Endothelial cell of umbilical vein (primary cell): ENCODE results near the gene OR13F1.

ENCODE experiments used
- CTCF ChIP-seq, 2 donors: IDR thresholded peaks; 1 replicate in 1 of 2; 2 replicates in 1 of 2; pipeline ENCODE4 v1.5.1; 2011; ENCODE audit warnings: low read length in 2 of 2, mild to moderate bottlenecking in 2 of 2, moderate library complexity in 2 of 2, control low read depth in 1 of 2, inconsistent platforms in 1 of 2, low read depth in 1 of 2; ENCODE audit not compliant: insufficient read depth in 1 of 2; ENCODE audit errors: extremely low read depth in 1 of 2
- EZH2 ChIP-seq: IDR thresholded peaks from 2 replicates; pipeline ENCODE4 v1.6.1; 2012; ENCODE audit warnings: borderline replicate concordance, low read depth, mild to moderate bottlenecking, moderate library complexity, low read length, inconsistent platforms; ENCODE audit not compliant: severe bottlenecking
- JUN ChIP-seq: IDR thresholded peaks from 2 replicates; pipeline ENCODE4 v1.6.1; 2011; ENCODE audit warnings: borderline replicate concordance, low read depth; ENCODE audit not compliant: insufficient read length, insufficient read depth
- MYC ChIP-seq: IDR thresholded peaks from one replicate; pipeline ENCODE4 v1.6.1; 2011; ENCODE audit warnings: mild to moderate bottlenecking, low read depth, low read length
- POLR2A ChIP-seq: IDR thresholded peaks from 2 replicates; pipeline ENCODE4 v1.6.1; 2012; ENCODE audit warnings: low read depth, mild to moderate bottlenecking, control low read depth, low read length
- POLR2AphosphoS5 ChIP-seq: IDR thresholded peaks from 2 replicates; pipeline ENCODE4 v1.6.1; 2012; ENCODE audit warnings: low read depth, mild to moderate bottlenecking, control low read depth, low read length, moderate library complexity; ENCODE audit not compliant: insufficient read depth
- TF ChIP-seq, protein P1 (sequence below): IDR thresholded peaks from 2 replicates; pipeline ENCODE4 v1.6.1; 2011; ENCODE audit not compliant: insufficient read depth, insufficient read length

GRCh38 chr9:104527109-104527508 is 23.0 kb downstream of the OR13F1 start, which contains the start of gene OR13C4:
- no peak for TF ChIP-seq EZH2
- no peak for TF ChIP-seq CTCF (IDR thresholded peaks at IDR 0.05; ENCODE audit: extremely low read depth in 1 of 2, insufficient read depth in 1 of 2, low read depth in 1 of 2, low read length in 2 of 2)
- TF ChIP-seq, protein P1, sequence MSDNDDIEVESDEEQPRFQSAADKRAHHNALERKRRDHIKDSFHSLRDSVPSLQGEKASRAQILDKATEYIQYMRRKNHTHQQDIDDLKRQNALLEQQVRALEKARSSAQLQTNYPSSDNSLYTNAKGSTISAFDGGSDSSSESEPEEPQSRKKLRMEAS, result no peak
- no peak for TF ChIP-seq POLR2AphosphoS5
- no peak for TF ChIP-seq JUN
- TF ChIP-seq POLR2A, result no peak
- no peak for TF ChIP-seq MYC
